Subcutaneous adipose tissue (tissue), 4 donors: ENCODE data around the gene MRPL47. TPM values are rescaled to one million over a fixed set of nuclear protein-coding genes. Genes with fewer than 3 reads are reported as not detected.

Source experiments
- total RNA-seq, 4 donors: library from RNA; depleted of rRNA; stranded (reverse); fragments of >200 nt; gene quantifications; one replicate each; pipeline ENCODE4 v1.1.0, GENCODE V29; 2016
- TF ChIP-seq, protein P1 (sequence below): fragments of 450-650 bp; IDR thresholded peaks from one replicate; pipeline ENCODE4 v1.5.1; 2016; ENCODE audit warnings: low read depth, mild to moderate bottlenecking, control low read depth, antibody characterized with exemption, moderate library complexity

Gene MRPL47
- total RNA-seq, 4 donors from 2014 or later, result 12.6 to 58.0 (median 19.4) TPM

DNA sequence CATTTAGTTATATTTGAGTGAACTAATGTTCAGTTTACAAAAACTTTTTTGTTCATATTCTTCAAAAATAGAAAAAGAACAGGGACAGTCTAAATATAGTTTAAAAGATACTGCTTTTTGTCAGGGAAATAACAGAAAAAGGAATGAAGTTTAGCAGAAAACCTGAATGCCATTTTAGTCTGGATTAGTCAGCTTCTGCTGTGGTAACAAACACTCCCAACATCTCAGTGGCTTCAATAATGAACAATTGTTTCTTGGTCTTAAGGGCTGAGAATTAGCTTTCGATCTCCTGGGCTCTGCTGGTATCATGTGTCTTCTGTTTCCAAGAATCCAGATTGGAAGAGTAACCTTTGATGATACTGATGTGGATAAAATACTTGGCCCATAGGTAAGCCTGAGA is 36.0 kb upstream of the MRPL47 start:
- TF ChIP-seq, protein P1, sequence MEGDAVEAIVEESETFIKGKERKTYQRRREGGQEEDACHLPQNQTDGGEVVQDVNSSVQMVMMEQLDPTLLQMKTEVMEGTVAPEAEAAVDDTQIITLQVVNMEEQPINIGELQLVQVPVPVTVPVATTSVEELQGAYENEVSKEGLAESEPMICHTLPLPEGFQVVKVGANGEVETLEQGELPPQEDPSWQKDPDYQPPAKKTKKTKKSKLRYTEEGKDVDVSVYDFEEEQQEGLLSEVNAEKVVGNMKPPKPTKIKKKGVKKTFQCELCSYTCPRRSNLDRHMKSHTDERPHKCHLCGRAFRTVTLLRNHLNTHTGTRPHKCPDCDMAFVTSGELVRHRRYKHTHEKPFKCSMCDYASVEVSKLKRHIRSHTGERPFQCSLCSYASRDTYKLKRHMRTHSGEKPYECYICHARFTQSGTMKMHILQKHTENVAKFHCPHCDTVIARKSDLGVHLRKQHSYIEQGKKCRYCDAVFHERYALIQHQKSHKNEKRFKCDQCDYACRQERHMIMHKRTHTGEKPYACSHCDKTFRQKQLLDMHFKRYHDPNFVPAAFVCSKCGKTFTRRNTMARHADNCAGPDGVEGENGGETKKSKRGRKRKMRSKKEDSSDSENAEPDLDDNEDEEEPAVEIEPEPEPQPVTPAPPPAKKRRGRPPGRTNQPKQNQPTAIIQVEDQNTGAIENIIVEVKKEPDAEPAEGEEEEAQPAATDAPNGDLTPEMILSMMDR, result no peak

DNA sequence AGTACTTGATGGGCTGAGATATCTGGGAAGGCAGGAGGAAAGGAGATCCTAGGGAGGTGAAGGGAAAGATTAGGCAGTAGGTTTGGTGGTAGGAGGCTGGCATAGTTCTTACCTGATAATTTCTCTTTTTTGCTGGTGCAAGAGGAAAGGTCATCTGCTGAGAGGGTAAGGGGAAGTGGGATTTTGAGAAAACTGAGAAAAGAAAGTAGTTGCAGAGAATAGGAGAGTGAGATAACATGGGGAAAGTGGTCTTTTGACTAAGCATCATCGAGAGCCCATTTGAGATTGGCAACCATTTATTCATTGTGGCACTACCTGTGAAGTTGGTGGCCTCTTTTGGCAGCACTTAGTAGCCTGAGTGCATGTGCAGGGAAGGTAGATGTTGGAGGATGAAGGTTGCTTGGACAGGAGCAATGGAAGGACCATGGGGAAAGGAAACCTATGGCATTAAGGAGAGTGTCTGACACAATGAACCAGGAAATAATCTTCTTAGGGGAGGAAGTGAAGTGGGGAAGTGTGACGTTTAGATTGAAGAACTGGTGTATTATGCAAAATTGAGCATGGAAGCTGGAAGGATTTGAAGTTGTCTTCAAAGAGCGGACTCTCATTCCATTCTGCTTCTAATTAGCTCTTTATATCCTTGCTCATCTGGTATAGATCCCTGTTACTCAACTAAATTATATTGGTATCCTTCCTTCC is 26.5 kb upstream of the MRPL47 start:
- TF ChIP-seq, protein P1, result no peak

DNA sequence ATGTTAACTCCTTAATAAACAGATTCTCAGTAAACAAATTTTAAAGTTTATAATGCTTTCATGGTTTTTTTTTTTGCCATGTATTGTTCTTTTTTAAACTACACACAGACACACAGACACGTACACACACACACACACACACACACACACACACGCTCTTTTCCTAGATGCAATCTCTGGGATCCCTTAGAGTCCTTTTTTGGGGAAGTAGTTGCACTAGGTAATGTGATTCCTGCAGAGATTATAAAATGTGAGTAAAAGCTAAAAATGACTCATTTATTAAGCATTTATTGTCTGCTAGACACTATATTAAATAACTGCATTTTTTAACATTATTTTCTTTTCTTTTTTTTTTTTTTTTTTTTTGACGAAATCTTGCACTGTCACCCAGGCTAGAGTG is 20.0 kb upstream of the MRPL47 start:
- TF ChIP-seq, protein P1, result no peak

DNA sequence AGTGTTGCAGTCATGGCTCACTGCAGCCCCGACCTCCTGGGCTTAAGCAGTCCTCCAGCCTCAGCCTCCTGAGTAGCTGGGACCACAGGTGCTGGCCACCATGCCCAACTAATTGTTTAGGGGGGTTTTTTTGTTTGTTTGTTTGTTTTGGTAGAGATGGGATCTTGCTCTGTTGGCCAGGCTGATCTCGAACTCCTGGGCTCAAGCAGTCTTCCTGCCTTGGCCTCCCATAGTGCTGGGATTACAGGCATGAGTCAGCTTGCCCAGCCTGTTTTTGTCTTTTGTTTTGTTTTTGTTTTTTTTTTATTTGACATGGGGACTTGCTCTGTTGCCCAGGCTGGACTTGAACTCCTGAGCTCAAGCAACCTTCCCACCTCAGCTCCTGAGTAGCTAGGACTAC is 17.6 kb upstream of the MRPL47 start:
- TF ChIP-seq, protein P1, result no peak

DNA sequence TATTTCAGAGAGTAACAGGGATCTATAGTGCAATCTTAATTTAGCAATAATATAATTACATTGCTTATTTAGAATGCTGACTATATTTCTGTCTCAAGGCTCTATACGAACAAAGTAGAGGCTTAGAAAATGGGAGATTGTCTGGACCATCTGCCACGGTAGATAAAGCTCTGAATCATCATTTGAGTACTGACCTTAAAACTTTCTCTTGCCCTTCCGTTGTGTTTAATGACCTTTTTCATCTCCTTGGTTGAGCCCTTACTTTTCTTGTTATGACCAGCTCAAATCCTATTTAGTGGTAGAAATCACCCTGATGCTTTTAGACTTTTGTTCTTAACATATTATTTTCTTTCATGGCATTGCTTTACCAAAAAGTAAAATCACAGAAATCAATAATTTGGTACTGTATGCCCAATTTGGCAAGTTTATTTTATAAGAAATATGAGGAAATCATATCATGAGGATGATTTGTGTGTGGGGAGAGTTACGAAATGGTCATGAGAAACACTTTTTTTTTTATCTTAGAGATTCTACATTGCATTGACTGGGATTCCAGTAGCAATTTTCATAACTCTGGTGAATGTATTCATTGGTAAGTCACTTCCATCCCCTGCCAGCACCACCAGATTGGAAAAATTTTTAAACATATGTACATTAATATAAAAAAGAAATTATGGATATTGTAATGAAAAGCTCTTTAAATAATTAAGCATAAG is 11.2 kb upstream of the MRPL47 start:
- TF ChIP-seq, protein P1, result no peak

DNA sequence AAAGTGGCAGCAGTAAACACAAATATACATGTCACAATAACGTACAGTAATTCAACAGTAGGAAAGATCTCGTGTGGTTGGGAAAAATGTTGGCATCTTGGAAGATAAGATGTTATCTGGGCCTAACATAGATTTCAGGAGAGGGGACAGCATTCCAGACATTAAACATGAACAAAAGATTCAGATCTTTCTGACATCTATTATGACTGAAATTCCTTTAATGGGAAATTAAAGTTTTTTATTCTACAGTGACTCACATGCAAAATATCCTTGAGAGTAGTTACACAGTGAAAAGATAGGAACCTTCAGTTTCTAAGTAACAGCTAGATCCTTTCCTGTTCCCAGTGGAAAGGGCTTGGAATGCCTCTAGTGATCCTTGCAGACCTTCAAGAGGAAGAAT is 9.4 kb upstream of the MRPL47 start:
- TF ChIP-seq, protein P1, result no peak

DNA sequence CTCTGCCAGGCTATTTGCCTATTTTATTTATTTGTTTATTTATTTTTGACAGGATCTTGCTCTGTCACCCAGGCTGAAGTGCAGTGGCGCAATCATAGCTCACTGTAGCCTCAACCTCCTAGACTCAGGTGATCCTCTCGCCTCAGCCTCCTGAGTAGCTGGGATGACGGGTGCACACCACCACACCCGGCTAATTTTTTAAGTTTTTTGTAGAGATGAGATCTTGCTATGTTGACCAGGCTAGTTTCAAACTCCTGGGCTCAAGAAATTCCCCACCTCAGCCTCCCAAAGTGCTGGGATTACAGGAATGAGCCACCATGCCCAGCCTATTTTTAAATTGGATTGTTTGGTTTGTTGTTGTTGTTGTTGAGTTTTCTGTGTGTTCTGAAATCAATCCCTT is 5.6 kb upstream of the MRPL47 start:
- TF ChIP-seq, protein P1, result no peak
